Endothelial cell of umbilical vein (primary cell): ENCODE data around the gene MARCHF9. TPM values are rescaled to one million over a fixed set of nuclear protein-coding genes. Genes with fewer than 3 reads are reported as not detected.

Experiments
- BruUV-seq: library from RNA; stranded (reverse); fragments of 400-500 nt; replicated peaks from 2 replicates; lab custom pipeline; 2021; lab: Mats Ljungman, UMichigan
- CTCF ChIA-PET: fragments of 300-600, 350-600 bp; sonication (Branson Sonifier 250); formaldehyde crosslinking; loops from one replicate; lab custom pipeline; 2021; ENCODE audit warnings: antibody characterized with exemption, inconsistent platforms; lab: Charles Lee
- POLR2A ChIA-PET: fragments of 300-600, 350-600 bp; sonication (Branson Sonifier 250); formaldehyde crosslinking; loops from one replicate; lab custom pipeline; 2021; ENCODE audit warnings: antibody characterized with exemption, inconsistent platforms; lab: Charles Lee
- DNase-seq: peaks from one replicate; pipeline ENCODE4 v3.0.0-alpha.2; 2011; ENCODE audit warnings: low read depth, low spot score
- FAIRE-seq: peaks from 2 replicates; lab custom pipeline; 2011; peaks lifted over from hg19 to GRCh38; lab: Jason Lieb, UNC
- H2AFZ ChIP-seq: 2 replicates; pipeline ENCODE4 v1.6.0; 2012; ENCODE audit warnings: low read depth, low read length, control low read depth, inconsistent platforms
- H3K27ac ChIP-seq: 2 replicates; pipeline ENCODE4 v1.5.1; 2011; ENCODE audit warnings: low read depth, mild to moderate bottlenecking, control low read depth, low read length, moderate library complexity; ENCODE audit not compliant: insufficient read depth
- H3K27me3 ChIP-seq, 2 experiments: 2 replicates each; pipeline versions ENCODE4 v1.6.0 to v1.6.1; 2011; ENCODE audit warnings: low read length in 2 of 2, mixed read lengths in 1 of 2; ENCODE audit not compliant: control insufficient read depth in 2 of 2, insufficient read depth in 2 of 2
- H3K36me3 ChIP-seq, 2 experiments: 2 replicates in 1 of 2; 3 replicates in 1 of 2; pipeline ENCODE4 v1.5.1; 2011; ENCODE audit warnings: low read length in 2 of 2, mild to moderate bottlenecking in 1 of 2, moderate library complexity in 1 of 2; ENCODE audit not compliant: control insufficient read depth in 2 of 2, insufficient read depth in 2 of 2; ENCODE audit errors: extremely low read depth in 1 of 2
- H3K4me1 ChIP-seq: 3 replicates; pipeline ENCODE4 v1.5.1; 2011; ENCODE audit warnings: mild to moderate bottlenecking, low read length; ENCODE audit not compliant: control insufficient read depth, insufficient read depth; ENCODE audit errors: extremely low read depth
- H3K4me2 ChIP-seq: 2 replicates; pipeline ENCODE4 v1.6.1; 2011; ENCODE audit warnings: low read length, control low read depth, mixed read lengths; ENCODE audit not compliant: insufficient read depth
- H3K4me3 ChIP-seq, 3 experiments: fragments of 200-600 bp in 1 of 3; sonication (generic), shearing (Covaris generic) in 1 of 3; replicated peaks in 1 of 3; 2 replicates each; pipeline ENCODE4 v1.5.1; 2011 to 2016; ENCODE audit warnings: control low read depth in 3 of 3, low read length in 3 of 3, mild to moderate bottlenecking in 2 of 3, inconsistent platforms in 1 of 3, low read depth in 1 of 3, moderate library complexity in 1 of 3; ENCODE audit not compliant: insufficient read depth in 1 of 3
- H3K79me2 ChIP-seq: 2 replicates; pipeline ENCODE4 v1.6.0; 2012; ENCODE audit warnings: low read length, inconsistent platforms; ENCODE audit not compliant: control insufficient read depth, insufficient read depth
- H3K9ac ChIP-seq: replicated peaks from 2 replicates; pipeline ENCODE3; 2011; ENCODE audit warnings: low read length, control low read depth; ENCODE audit not compliant: insufficient read depth; ENCODE audit errors: extremely low read depth
- H3K9me1 ChIP-seq: replicated peaks from 3 replicates; pipeline ENCODE4 v1.6.0; 2011; ENCODE audit warnings: mild to moderate bottlenecking, low read length; ENCODE audit not compliant: control insufficient read depth, insufficient read depth; ENCODE audit errors: extremely low read depth
- H3K9me3 ChIP-seq: replicated peaks from 2 replicates; pipeline ENCODE4 v1.5.1; 2012; ENCODE audit warnings: low read length, inconsistent platforms; ENCODE audit not compliant: control insufficient read depth, insufficient read depth
- H4K20me1 ChIP-seq: replicated peaks from 2 replicates; pipeline ENCODE3; 2011; ENCODE audit warnings: mild to moderate bottlenecking, low read length; ENCODE audit not compliant: control insufficient read depth, insufficient read depth; ENCODE audit errors: extremely low read depth
- EZH2 ChIP-seq: IDR thresholded peaks from 2 replicates; pipeline ENCODE4 v1.6.1; 2012; ENCODE audit warnings: borderline replicate concordance, low read depth, mild to moderate bottlenecking, moderate library complexity, low read length, inconsistent platforms; ENCODE audit not compliant: severe bottlenecking
- FOS ChIP-seq: IDR thresholded peaks from 2 replicates; pipeline ENCODE4 v1.6.1; 2011; ENCODE audit warnings: mild to moderate bottlenecking, low read length, moderate library complexity, borderline replicate concordance; ENCODE audit not compliant: insufficient read depth
- GATA2 ChIP-seq: IDR thresholded peaks from 2 replicates; pipeline ENCODE4 v1.7.0; 2011; ENCODE audit warnings: low read depth, mild to moderate bottlenecking, moderate library complexity, mixed read lengths, low read length; ENCODE audit not compliant: insufficient read length, insufficient read depth
- JUN ChIP-seq: IDR thresholded peaks from 2 replicates; pipeline ENCODE4 v1.6.1; 2011; ENCODE audit warnings: borderline replicate concordance, low read depth; ENCODE audit not compliant: insufficient read length, insufficient read depth
- MYC ChIP-seq: IDR thresholded peaks from one replicate; pipeline ENCODE4 v1.6.1; 2011; ENCODE audit warnings: mild to moderate bottlenecking, low read depth, low read length
- POLR2A ChIP-seq: IDR thresholded peaks from 2 replicates; pipeline ENCODE4 v1.6.1; 2012; ENCODE audit warnings: low read depth, mild to moderate bottlenecking, control low read depth, low read length
- POLR2AphosphoS5 ChIP-seq: IDR thresholded peaks from 2 replicates; pipeline ENCODE4 v1.6.1; 2012; ENCODE audit warnings: low read depth, mild to moderate bottlenecking, control low read depth, low read length, moderate library complexity; ENCODE audit not compliant: insufficient read depth
- dilution Hi-C: fragments of 300-500 bp; cut with MboI; formaldehyde crosslinking; loops from one replicate; pipeline ENCODE4 v1.15.0; 2019; ENCODE audit warnings: low sequenced_read_pairs; ENCODE audit not compliant: extremely low pct_ligation_motif_present
- intact Hi-C: fragments of 100-400 bp; cut with micrococcal nuclease; formaldehyde crosslinking; loops from one replicate; pipeline ENCODE4 v1.10.0; 2022
- polyA plus RNA-seq, 4 experiments: library from polyadenylated mRNA; depleted of rRNA in 3 of 4; stranded (reverse) in 3 of 4; unstranded in 1 of 4; fragments of >200 nt; gene quantifications; 2 replicates each; pipeline versions ENCODE4 v1.2.1 to v1.2.3, GENCODE V29; 2011 to 2012; ENCODE audit warnings: missing spikeins in 1 of 4
- total RNA-seq: library from RNA; stranded (reverse); gene quantifications from 2 replicates; pipeline ENCODE4 v1.2.3, GENCODE V29; 2021
- TF ChIP-seq, protein P1 (sequence below), 2 donors: IDR thresholded peaks; 1 replicate in 1 of 2; 2 replicates in 1 of 2; pipeline ENCODE4 v1.5.1; 2011; ENCODE audit warnings: low read length in 2 of 2, mild to moderate bottlenecking in 2 of 2, moderate library complexity in 2 of 2, control low read depth in 1 of 2, inconsistent platforms in 1 of 2, low read depth in 1 of 2; ENCODE audit not compliant: insufficient read depth in 1 of 2; ENCODE audit errors: extremely low read depth in 1 of 2
- TF ChIP-seq, protein P2 (sequence below): IDR thresholded peaks from 2 replicates; pipeline ENCODE4 v1.6.1; 2011; ENCODE audit not compliant: insufficient read depth, insufficient read length

The MARCHF9 gene
- total and polyA plus RNA-seq, 2 donors (not counting 3 experiments of a cell fraction or from before 2014, with no cell fraction given) = 4.6 to 4.8 TPM

- ChIA-PET CTCF (interaction anchor here (1.2 kb wide), 1 partner anchor 25 kb away, joined by 4 read pairs; the partner anchor contains the start of gene OS9), POLR2A (no interaction called here)
- Histone ChIP-seq H3K4me3 (no peak overlapping the region), H3K9ac (no peak overlapping the region), H3K27me3 (no peaks in the 10 kb centered on the region), H3K4me1 (no peaks in the 10 kb centered on the region), H3K79me2 (no peaks in the 10 kb centered on the region), H2AFZ (no peak overlapping the region), H3K9me3 (no peaks in the 10 kb centered on the region), H3K27ac (no peak overlapping the region), H3K4me2 (no peak overlapping the region), H3K9me1 (no peaks in the 10 kb centered on the region), H3K36me3 (peaks cover 0 to 38% of the 10 kb centered on the region in 2 experiments), H4K20me1 (no peaks in the 10 kb centered on the region)
- dilution Hi-C loops (no loop called here), intact Hi-C loops (no loop called here)
- FAIRE-seq (no peak), DNase-seq (no peak)
- TF ChIP-seq EZH2 (no peak), JUN (no peak), GATA2 (no peak), POLR2AphosphoS5 (no peak), FOS (no peak), MYC (no peak), POLR2A (no peak)
- TF ChIP-seq, protein P1, sequence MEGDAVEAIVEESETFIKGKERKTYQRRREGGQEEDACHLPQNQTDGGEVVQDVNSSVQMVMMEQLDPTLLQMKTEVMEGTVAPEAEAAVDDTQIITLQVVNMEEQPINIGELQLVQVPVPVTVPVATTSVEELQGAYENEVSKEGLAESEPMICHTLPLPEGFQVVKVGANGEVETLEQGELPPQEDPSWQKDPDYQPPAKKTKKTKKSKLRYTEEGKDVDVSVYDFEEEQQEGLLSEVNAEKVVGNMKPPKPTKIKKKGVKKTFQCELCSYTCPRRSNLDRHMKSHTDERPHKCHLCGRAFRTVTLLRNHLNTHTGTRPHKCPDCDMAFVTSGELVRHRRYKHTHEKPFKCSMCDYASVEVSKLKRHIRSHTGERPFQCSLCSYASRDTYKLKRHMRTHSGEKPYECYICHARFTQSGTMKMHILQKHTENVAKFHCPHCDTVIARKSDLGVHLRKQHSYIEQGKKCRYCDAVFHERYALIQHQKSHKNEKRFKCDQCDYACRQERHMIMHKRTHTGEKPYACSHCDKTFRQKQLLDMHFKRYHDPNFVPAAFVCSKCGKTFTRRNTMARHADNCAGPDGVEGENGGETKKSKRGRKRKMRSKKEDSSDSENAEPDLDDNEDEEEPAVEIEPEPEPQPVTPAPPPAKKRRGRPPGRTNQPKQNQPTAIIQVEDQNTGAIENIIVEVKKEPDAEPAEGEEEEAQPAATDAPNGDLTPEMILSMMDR (IDR thresholded peaks at IDR 0.05; ENCODE audit: extremely low read depth in 1 of 2, insufficient read depth in 1 of 2, low read depth in 1 of 2, low read length in 2 of 2) = no peak
- TF ChIP-seq, protein P2, sequence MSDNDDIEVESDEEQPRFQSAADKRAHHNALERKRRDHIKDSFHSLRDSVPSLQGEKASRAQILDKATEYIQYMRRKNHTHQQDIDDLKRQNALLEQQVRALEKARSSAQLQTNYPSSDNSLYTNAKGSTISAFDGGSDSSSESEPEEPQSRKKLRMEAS = no peak
- BruUV-seq = no TSS peak
These were observed 36.0 kb upstream of the MARCHF9 start for GRCh38 chr12:57718641-57719528.
